Metanephros (tissue), 1 donor: ENCODE measurements around the gene MEX3C. TPM values are rescaled to one million over a fixed set of nuclear protein-coding genes. Genes with fewer than 3 reads are reported as not detected.

Source experiments
- total RNA-seq: library from RNA; depleted of rRNA; stranded (reverse); fragments of >200 nt; gene quantifications from one replicate; pipeline ENCODE4 v1.2.3, GENCODE V29; 2014

MEX3C gene
- total RNA-seq: 43.1 TPM

GRCh38 chr18:51197661-51198424 lies at the start of gene MEX3C:
MEX3C (minus strand) TSS chr18:51197681; CDS start chr18:51197320, 361 bp downstream.

Other genes with a start within 250 kb of the MEX3C start
- gene ELAC1, start 229.6 kb downstream of the MEX3C start, total RNA-seq: 8.3 TPM
- gene SMAD4, start 167.5 kb downstream of the MEX3C start, total RNA-seq: 128 TPM